GM12878 (cell line): ENCODE measurements around the gene DCX.

ENCODE experiments used
- CBX5 ChIP-seq: sonication (generic); IDR thresholded peaks from 2 replicates; pipeline ENCODE4 v1.6.1; 2016; ENCODE audit warnings: low read depth, moderate library complexity, mild to moderate bottlenecking, inconsistent platforms
- CREB1 ChIP-seq: IDR thresholded peaks from 2 replicates; pipeline ENCODE4 v1.6.1; 2012; ENCODE audit warnings: low read depth, mild to moderate bottlenecking, inconsistent platforms
- CREM ChIP-seq: IDR thresholded peaks from 2 replicates; pipeline ENCODE4 v1.6.1; 2014; ENCODE audit warnings: antibody characterized with exemption, low read depth
- EP300 ChIP-seq, 2 experiments: fragments of 150-350 bp in 1 of 2; IDR thresholded peaks; 2 replicates each; pipeline ENCODE4 v1.6.1; 2011 to 2012; ENCODE audit warnings: low read depth in 2 of 2, low read length in 2 of 2, borderline replicate concordance in 1 of 2, improper control_type of control experiment in 1 of 2, inconsistent platforms in 1 of 2; ENCODE audit not compliant: control insufficient read depth in 1 of 2
- GABPA ChIP-seq: IDR thresholded peaks from 2 replicates; pipeline ENCODE4 v1.6.1; 2014; ENCODE audit warnings: antibody characterized with exemption, low read depth, mild to moderate bottlenecking, inconsistent platforms
- NFYB ChIP-seq: IDR thresholded peaks from 2 replicates; pipeline ENCODE4 v1.6.1; 2011; ENCODE audit warnings: low read depth, mild to moderate bottlenecking, low read length, improper control_type of control experiment, moderate library complexity; ENCODE audit not compliant: insufficient read depth
- POLR2A ChIP-seq: IDR thresholded peaks from 2 replicates; pipeline ENCODE4 v1.6.1; 2011; ENCODE audit warnings: low read depth, mild to moderate bottlenecking, low read length
- SRF ChIP-seq, 2 experiments: IDR thresholded peaks; 2 replicates each; pipeline ENCODE4 v1.6.1; 2011; ENCODE audit warnings: low read depth in 2 of 2, low read length in 2 of 2, mild to moderate bottlenecking in 1 of 2, moderate library complexity in 1 of 2
- TAF1 ChIP-seq: IDR thresholded peaks from 2 replicates; pipeline ENCODE4 v1.6.1; 2011; ENCODE audit warnings: mild to moderate bottlenecking, low read depth, low read length, borderline replicate concordance
- YY1 ChIP-seq: IDR thresholded peaks from 2 replicates; pipeline ENCODE4 v1.6.1; 2011; ENCODE audit warnings: low read depth, mild to moderate bottlenecking, low read length
- ZNF207 ChIP-seq: fragments of 450-650 bp; IDR thresholded peaks from 2 replicates; pipeline ENCODE4 v1.6.1; 2014; ENCODE audit warnings: antibody characterized with exemption, mild to moderate bottlenecking, borderline replicate concordance
- TF ChIP-seq, protein P1 (sequence below): fragments of 450-650 bp; conservative IDR thresholded peaks from 2 replicates; pipeline ENCODE4 v1.6.1; 2017; ENCODE audit warnings: mild to moderate bottlenecking, moderate library complexity
- TF ChIP-seq, protein P2 (sequence below), 3 experiments: IDR thresholded peaks in 2 of 3; conservative IDR thresholded peaks in 1 of 3; 2 replicates each; pipeline ENCODE4 v1.5.1; 2011; ENCODE audit warnings: low read depth in 3 of 3, low read length in 3 of 3, mild to moderate bottlenecking in 3 of 3, control low read depth in 2 of 3, moderate library complexity in 2 of 3, inconsistent platforms in 1 of 3, mixed read lengths in 1 of 3; ENCODE audit not compliant: control insufficient read depth in 2 of 3, insufficient read depth in 1 of 3; ENCODE audit errors: extremely low read depth in 1 of 3
- TF ChIP-seq, protein P3 (sequence below): IDR thresholded peaks from 2 replicates; pipeline ENCODE4 v1.6.1; 2012; ENCODE audit warnings: low read depth, low read length, improper control_type of control experiment

DNA sequence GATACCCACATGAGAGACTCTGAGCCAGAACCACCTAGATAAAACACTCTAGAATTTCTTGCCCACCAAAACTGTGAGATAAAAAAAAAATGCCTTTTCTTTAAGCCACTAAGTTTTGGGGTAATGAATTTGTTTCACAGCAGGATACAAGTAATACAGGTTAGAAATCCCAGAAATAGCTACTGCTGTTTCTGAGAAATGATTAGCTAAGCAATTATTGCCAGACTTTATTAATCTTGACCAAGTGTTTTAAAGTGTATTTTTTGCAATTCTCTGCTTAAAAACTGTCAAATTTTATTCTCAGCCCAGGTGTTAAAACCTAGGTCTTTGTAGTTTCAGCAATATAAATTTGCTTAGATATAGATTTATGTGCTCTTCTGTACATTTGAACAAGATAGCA, 83.1 kb downstream of the DCX start:
- TF ChIP-seq NFYB (no peak), YY1 (no peak), CBX5 (no peak), EP300 (IDR thresholded peaks at IDR 0.05; ENCODE audit: borderline replicate concordance in 1 of 2, control insufficient read depth in 1 of 2, low read depth in 2 of 2, low read length in 2 of 2) (no peak), GABPA (no peak), ZNF207 (no peak), POLR2A (no peak), SRF (IDR thresholded peaks at IDR 0.05; ENCODE audit: low read depth in 2 of 2, low read length in 2 of 2) (no peak), CREB1 (no peak), CREM (no peak), TAF1 (no peak)
- TF ChIP-seq, protein P1, sequence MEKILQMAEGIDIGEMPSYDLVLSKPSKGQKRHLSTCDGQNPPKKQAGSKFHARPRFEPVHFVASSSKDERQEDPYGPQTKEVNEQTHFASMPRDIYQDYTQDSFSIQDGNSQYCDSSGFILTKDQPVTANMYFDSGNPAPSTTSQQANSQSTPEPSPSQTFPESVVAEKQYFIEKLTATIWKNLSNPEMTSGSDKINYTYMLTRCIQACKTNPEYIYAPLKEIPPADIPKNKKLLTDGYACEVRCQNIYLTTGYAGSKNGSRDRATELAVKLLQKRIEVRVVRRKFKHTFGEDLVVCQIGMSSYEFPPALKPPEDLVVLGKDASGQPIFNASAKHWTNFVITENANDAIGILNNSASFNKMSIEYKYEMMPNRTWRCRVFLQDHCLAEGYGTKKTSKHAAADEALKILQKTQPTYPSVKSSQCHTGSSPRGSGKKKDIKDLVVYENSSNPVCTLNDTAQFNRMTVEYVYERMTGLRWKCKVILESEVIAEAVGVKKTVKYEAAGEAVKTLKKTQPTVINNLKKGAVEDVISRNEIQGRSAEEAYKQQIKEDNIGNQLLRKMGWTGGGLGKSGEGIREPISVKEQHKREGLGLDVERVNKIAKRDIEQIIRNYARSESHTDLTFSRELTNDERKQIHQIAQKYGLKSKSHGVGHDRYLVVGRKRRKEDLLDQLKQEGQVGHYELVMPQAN: no peak
- TF ChIP-seq, protein P2, sequence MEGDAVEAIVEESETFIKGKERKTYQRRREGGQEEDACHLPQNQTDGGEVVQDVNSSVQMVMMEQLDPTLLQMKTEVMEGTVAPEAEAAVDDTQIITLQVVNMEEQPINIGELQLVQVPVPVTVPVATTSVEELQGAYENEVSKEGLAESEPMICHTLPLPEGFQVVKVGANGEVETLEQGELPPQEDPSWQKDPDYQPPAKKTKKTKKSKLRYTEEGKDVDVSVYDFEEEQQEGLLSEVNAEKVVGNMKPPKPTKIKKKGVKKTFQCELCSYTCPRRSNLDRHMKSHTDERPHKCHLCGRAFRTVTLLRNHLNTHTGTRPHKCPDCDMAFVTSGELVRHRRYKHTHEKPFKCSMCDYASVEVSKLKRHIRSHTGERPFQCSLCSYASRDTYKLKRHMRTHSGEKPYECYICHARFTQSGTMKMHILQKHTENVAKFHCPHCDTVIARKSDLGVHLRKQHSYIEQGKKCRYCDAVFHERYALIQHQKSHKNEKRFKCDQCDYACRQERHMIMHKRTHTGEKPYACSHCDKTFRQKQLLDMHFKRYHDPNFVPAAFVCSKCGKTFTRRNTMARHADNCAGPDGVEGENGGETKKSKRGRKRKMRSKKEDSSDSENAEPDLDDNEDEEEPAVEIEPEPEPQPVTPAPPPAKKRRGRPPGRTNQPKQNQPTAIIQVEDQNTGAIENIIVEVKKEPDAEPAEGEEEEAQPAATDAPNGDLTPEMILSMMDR (IDR thresholded peaks at IDR 0.05 in 2 of 3, conservative IDR thresholded peaks at IDR 0.05 in 1 of 3; ENCODE audit: control insufficient read depth in 2 of 3, extremely low read depth in 1 of 3, insufficient read depth in 1 of 3, low read depth in 3 of 3, low read length in 3 of 3): no peak
- TF ChIP-seq, protein P3, sequence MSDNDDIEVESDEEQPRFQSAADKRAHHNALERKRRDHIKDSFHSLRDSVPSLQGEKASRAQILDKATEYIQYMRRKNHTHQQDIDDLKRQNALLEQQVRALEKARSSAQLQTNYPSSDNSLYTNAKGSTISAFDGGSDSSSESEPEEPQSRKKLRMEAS: no peak
